ENCODE measurements around the gene RNF2. TPM values are rescaled to one million over a fixed set of nuclear protein-coding genes. Genes with fewer than 3 reads are reported as not detected.

Gene RNF2
- polyA plus RNA-seq, 1 donor (not counting 4 experiments of a cell fraction or from before 2014, with no cell fraction given), result 29.2 TPM

DNA sequence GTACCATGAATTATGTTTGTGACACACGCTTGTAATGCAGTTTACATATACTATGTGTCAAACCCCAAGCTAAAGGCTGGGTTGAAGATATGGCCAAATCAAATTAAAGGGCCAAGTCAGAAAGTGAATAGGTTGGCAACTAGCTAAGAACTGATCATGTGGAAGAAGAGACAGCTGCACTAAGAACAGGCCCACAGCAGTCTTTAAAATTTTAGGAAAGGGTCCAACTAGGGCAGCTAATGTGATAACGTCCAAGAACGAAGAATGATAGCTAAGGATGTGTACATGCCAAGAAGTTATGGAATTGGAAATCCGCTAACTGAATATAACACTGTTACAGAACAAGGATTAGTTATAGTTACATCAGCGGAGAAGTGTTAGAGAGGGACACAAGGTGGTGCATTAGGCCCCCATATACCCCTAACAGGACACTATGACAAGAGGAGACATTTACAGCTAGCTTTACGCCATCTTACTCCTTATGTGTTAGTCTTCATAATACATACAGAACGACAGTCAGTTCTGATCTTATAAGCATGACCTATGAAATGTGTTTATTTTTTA lies 6.5 kb upstream of the RNF2 start:
- Histone ChIP-seq H3K4me2 (ENCODE audit: control insufficient read depth, extremely low read depth, insufficient read depth, low read depth, low read length) (no peak overlapping the region), H3K9ac (ENCODE audit: control insufficient read depth, extremely low read depth, insufficient read depth, low read length) (no peak overlapping the region), H3K27me3 (ENCODE audit: control insufficient read depth, extremely low read depth, insufficient read depth, low read length) (no peaks in the 10 kb centered on the region), H2AFZ (ENCODE audit: control insufficient read depth, low read length) (no peak overlapping the region), H3K9me3 (ENCODE audit: control insufficient read depth, low read depth, low read length) (no peaks in the 10 kb centered on the region), H3K36me3 (ENCODE audit: control insufficient read depth in 2 of 2, extremely low read depth in 1 of 2, insufficient read depth in 2 of 2, low read length in 2 of 2) (no peaks in the 10 kb centered on the region), H3K27ac (ENCODE audit: control insufficient read depth, insufficient read depth, low read length) (no peak overlapping the region), H3K79me2 (ENCODE audit: control insufficient read depth, insufficient read depth, low read length) (no peaks in the 10 kb centered on the region), H3K9me1 (ENCODE audit: control insufficient read depth, extremely low read depth, insufficient read depth, low read length) (no peaks in the 10 kb centered on the region), H3K4me3 (ENCODE audit: control insufficient read depth in 2 of 3, extremely low read depth in 1 of 3, insufficient read depth in 2 of 3, low read depth in 1 of 3, low read length in 3 of 3) (no peak overlapping the region), H3K4me1 (ENCODE audit: control insufficient read depth, extremely low read depth, insufficient read depth, low read length) (no peaks in the 10 kb centered on the region), H4K20me1 (ENCODE audit: control insufficient read depth, extremely low read depth, insufficient read depth, low read length) (no peaks in the 10 kb centered on the region)
- dilution Hi-C loops (cut with MboI; ENCODE audit: extremely low pct_ligation_motif_present, low sequenced_read_pairs), result no loop called here
- TF ChIP-seq EZH2 (IDR thresholded peaks at IDR 0.05; ENCODE audit: low read length), result no peak
- TF ChIP-seq, protein P1, sequence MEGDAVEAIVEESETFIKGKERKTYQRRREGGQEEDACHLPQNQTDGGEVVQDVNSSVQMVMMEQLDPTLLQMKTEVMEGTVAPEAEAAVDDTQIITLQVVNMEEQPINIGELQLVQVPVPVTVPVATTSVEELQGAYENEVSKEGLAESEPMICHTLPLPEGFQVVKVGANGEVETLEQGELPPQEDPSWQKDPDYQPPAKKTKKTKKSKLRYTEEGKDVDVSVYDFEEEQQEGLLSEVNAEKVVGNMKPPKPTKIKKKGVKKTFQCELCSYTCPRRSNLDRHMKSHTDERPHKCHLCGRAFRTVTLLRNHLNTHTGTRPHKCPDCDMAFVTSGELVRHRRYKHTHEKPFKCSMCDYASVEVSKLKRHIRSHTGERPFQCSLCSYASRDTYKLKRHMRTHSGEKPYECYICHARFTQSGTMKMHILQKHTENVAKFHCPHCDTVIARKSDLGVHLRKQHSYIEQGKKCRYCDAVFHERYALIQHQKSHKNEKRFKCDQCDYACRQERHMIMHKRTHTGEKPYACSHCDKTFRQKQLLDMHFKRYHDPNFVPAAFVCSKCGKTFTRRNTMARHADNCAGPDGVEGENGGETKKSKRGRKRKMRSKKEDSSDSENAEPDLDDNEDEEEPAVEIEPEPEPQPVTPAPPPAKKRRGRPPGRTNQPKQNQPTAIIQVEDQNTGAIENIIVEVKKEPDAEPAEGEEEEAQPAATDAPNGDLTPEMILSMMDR (optimal IDR thresholded peaks at IDR 0.05 in 1 of 3, IDR thresholded peaks at IDR 0.05 in 1 of 3, conservative IDR thresholded peaks at IDR 0.05 in 1 of 3; ENCODE audit: extremely low read depth in 1 of 3, insufficient read depth in 2 of 3, low read length in 3 of 3), result no peak
- DNase-seq (ENCODE audit: low read depth, low spot score) (no peak), FAIRE-seq (no peak)

DNA sequence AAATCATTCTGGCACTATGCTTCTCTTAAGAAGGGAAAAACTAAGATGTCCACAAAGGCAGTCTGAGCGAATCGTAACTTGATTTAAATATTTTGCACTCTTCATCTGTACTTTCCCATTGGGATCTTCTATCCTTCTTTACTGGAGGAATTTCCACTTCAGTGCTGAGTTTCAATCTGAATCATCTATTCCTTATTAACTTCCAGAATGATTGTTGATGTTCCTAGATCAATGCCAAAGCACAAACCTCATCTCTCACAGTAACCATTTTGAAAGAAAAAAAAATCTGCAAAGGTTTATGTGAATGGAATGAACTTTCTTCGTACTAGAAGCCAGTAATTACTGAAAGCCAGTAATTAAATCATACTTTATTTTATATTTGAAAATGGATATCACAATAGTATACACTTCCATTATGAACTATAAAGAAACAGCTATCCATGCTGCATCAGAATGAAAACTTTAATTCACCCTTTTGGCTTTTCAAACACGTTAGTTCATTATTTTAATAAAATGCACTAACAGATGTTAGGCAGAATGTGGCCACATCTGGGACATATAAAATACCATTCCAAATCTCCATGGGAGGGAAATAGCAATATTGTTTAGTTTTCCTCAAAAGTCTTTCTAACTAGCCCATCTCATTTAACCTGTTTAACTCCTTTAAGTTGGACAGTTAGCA lies 5.5 kb upstream of the RNF2 start:
- DNase-seq (ENCODE audit: low read depth, low spot score), result no peak
- no peaks in the 10 kb centered on the region for H3K27me3 ChIP-seq (ENCODE audit: control insufficient read depth, extremely low read depth, insufficient read depth, low read length)

More for the DNA sequence above, 5.5 kb upstream of the RNF2 start:
- no peaks in the 10 kb centered on the region for H3K79me2 ChIP-seq (ENCODE audit: control insufficient read depth, insufficient read depth, low read length)
- H3K27ac ChIP-seq (ENCODE audit: control insufficient read depth, insufficient read depth, low read length), result no peak overlapping the region
- TF ChIP-seq, protein P1 (optimal IDR thresholded peaks at IDR 0.05 in 1 of 3, IDR thresholded peaks at IDR 0.05 in 1 of 3, conservative IDR thresholded peaks at IDR 0.05 in 1 of 3; ENCODE audit: extremely low read depth in 1 of 3, insufficient read depth in 2 of 3, low read length in 3 of 3), result no peak
- TF ChIP-seq EZH2 (IDR thresholded peaks at IDR 0.05; ENCODE audit: low read length), result no peak
- H2AFZ ChIP-seq (ENCODE audit: control insufficient read depth, low read length), result no peak overlapping the region
- H3K4me2 ChIP-seq (ENCODE audit: control insufficient read depth, extremely low read depth, insufficient read depth, low read depth, low read length), result no peak overlapping the region
- H3K4me1 ChIP-seq (ENCODE audit: control insufficient read depth, extremely low read depth, insufficient read depth, low read length), result no peaks in the 10 kb centered on the region
- dilution Hi-C loops (cut with MboI; ENCODE audit: extremely low pct_ligation_motif_present, low sequenced_read_pairs), result no loop called here
- no peak for FAIRE-seq
- H3K4me3 ChIP-seq (ENCODE audit: control insufficient read depth in 2 of 3, extremely low read depth in 1 of 3, insufficient read depth in 2 of 3, low read depth in 1 of 3, low read length in 3 of 3), result no peak overlapping the region
- no peaks in the 10 kb centered on the region for H4K20me1 ChIP-seq (ENCODE audit: control insufficient read depth, extremely low read depth, insufficient read depth, low read length)
- H3K9ac ChIP-seq (ENCODE audit: control insufficient read depth, extremely low read depth, insufficient read depth, low read length), result no peak overlapping the region
- no peaks in the 10 kb centered on the region for H3K36me3 ChIP-seq (ENCODE audit: control insufficient read depth in 2 of 2, extremely low read depth in 1 of 2, insufficient read depth in 2 of 2, low read length in 2 of 2)
- H3K9me1 ChIP-seq (ENCODE audit: control insufficient read depth, extremely low read depth, insufficient read depth, low read length), result no peaks in the 10 kb centered on the region
- no peaks in the 10 kb centered on the region for H3K9me3 ChIP-seq (ENCODE audit: control insufficient read depth, low read depth, low read length)

Data from keratinocyte (primary cell).